Activated CD8-positive, alpha-beta memory T cell treated with anti-CD3 and anti-CD28 coated beads, Interleukin-2, amount 50 U/mL, for 4 hours (primary cell): ENCODE measurements around the gene ZRANB1.
"Not testable (repeated sequence)": the region's sequence is repeated elsewhere in the genome, so short reads cannot be mapped to it uniquely, and the experiment has no call there.

Source experiments
- DNase-seq: peaks from one replicate; pipeline ENCODE4 v3.0.0-alpha.2; 2020

ZRANB1 gene

GRCh38 chr10:124941823-124942222, at the start of gene ZRANB1:
TSS of gene ZRANB1 (plus strand) at chr10:124942123. CDS start at chr10:124942494, 371 bp downstream.
- DNase-seq = no peak

DNA sequence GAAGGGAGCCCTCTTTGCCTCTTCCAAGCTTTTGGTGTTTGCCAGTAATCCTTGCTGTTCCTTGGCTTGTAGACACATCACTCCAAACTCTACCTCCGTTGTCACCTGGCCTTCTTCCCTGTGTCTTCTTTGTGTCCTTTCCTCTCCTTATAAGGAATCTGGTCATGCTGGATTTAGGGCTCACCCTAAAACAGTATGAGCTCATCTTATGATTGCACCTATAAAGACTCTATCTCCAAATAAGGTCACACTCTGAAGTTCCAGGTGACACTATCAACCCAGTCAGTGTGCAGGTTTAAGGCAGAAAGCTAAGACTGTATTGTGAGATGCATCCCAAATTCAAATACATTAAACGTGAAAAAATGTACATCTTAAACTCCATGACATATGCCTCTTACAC, 49.0 kb upstream of the ZRANB1 start:
- no peak for DNase-seq

- no peak for DNase-seq
These were observed 47.2 kb upstream of the ZRANB1 start for GRCh38 chr10:124894569-124895215.

GRCh38 chr10:124896751-124897150, 45.2 kb upstream of the ZRANB1 start:
- no peak for DNase-seq

- no peak for DNase-seq
These were observed 43.5 kb upstream of the ZRANB1 start for GRCh38 chr10:124898471-124898870.

GRCh38 chr10:124899151-124899550, 42.8 kb upstream of the ZRANB1 start:
- DNase-seq = no peak

GRCh38 chr10:124902462-124902861, 39.5 kb upstream of the ZRANB1 start:
- DNase-seq = no peak

DNA sequence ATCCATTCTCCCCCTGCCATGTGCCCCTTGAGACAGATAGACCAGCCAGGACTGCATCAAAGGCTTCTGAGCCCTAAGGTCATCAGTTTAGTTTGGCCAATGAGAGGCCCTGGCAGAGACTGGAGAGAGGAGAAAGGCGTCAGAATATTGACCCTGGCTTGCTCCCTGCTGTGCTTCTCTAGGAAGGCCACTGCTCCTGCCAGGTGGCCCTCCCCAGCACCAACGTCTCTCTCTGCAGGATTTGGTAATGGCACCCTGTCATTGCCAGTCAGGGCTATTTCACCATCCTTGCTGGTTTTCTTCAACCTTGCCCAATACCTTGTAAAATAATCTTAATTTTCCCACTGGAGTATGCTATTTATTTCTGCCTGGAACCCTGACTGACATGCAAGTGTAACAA, 38.8 kb upstream of the ZRANB1 start:
- DNase-seq = no peak

GRCh38 chr10:124904796-124905195, 37.1 kb upstream of the ZRANB1 start:
- no peak for DNase-seq

GRCh38 chr10:124906551-124907001, 35.3 kb upstream of the ZRANB1 start:
- DNase-seq = no peak

DNA sequence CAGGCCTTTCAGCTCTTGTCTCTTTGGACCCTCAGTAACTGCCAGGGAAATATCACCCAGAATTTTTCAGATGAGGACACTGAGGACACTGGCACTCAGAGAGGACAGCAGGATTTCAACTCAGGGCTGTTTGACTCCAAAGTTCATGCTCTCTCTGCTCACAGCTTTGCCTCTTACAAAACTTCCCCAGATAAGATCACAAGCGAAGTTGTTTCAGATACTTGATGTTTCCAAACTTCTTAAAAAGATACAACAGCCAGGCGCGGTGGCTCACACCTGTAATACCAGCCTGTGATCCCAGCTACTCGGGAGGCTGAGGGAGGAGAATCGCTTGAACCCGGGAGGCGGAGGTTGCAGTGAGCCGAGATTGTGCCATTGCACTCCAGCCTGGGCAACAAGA, 32.4 kb upstream of the ZRANB1 start:
- no peak for DNase-seq

DNA sequence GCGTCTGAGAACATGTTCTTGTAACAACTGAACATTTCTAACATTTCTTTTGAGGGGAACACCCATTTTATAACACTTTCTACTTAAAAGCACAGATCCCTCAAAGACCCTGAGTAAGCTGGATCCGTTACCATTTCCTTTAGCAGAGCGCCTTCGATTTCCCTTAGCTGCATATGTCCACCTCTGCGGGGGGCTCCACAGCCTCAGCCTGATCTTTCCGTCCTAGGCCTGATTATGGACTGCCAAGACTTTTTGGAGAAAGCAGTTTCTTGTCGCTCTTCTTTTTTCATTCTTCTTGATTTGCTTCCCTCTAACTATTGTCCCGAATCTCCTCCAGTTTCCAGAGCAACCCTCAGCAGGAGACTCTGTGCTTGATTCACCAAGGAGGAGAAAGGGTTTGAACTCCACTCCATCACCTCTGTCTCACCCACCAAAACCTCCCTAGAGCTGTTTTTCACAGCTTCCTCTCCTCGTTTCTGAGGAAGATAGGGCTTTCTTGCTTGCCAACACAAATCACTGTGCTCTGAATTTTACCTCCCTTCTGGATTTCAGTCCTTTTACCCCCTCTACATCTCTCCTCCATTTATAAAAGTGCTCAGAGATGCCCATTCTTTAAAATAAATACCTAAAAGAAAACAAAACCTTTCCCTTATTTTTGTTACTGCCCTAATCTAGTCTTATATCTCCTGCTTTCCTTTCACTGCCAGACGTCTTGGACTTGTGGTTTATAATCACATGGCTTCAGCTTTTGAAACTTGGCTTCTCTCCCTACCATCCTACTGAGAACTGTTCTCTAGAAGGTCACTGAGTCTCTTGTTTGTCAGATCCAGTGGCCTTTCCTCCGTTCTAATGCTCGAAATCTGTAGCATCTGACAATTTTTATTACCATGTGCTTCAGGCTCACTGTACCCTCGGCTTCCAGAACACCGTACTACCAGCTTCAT, 30.5 kb upstream of the ZRANB1 start:
- no peak for DNase-seq

DNA sequence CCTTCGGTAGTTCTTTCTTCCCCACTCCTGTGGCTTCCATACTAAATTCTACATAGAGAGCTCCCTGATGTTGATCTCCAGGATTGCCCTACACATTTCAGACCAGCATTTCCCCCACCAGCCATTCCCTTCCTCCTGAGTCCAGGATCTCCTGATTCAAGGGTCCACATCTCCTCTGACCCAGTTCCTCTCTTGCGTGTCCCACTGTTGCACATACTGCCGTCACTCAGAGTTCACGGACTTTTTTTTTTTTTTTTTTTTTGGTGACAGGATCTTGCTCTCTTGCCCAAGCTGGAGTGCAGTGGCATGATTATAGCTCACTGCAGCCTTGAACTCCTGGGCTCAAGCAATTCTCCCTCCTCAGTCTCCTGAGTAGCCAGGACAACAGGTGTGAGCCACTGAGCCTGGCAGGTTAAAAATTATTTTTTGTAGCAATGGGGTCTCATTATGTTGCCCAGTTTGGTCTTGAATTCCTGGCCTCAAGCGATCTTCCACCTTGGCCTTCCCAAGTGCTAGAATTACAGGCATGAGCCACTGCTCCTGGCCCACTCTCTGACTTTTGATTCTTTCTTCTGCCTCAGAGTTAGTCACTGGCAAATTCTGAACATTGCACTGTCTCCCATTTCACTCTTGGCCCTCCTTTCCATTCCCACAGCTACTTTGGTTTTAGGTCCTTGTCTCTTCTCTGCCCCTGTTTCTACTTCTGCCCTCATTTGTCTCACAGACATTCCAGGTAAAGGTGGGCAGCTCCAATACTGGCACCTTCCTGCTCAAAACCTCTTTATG, 29.6 kb upstream of the ZRANB1 start:
- no peak for DNase-seq

GRCh38 chr10:124913167-124913566, 28.8 kb upstream of the ZRANB1 start:
- no peak for DNase-seq

- DNase-seq = not testable (repeated sequence)
These were observed 27.5 kb upstream of the ZRANB1 start for GRCh38 chr10:124914398-124914797.

DNA sequence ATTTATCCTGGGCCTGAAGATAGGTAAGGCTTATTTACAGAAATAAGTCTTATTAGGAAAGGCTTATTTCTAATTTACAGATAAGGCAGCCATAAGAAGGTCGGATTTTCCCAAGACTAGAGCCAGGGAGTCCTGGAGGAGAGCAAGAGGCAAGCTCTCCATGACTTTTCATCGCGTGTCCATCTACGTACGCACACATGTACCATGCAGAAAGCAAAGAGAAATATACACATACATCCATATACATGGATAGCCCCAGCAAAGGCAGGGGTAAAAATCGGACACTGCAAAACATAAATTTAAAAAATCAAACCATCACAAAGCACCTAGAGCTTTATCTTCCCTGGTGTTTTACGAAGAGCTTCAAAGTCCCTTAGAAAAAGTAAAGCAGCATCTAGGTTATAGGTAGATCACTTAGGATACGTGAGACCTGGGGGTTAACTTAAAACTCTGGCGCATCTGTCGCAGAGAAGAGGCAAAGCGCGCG, 25.8 kb upstream of the ZRANB1 start:
- no peak for DNase-seq

- peak; percentile 98 for DNase-seq
These were observed 25.1 kb upstream of the ZRANB1 start for GRCh38 chr10:124916585-124917427.

GRCh38 chr10:124917428-124918190, 24.3 kb upstream of the ZRANB1 start:
- DNase-seq = peak; percentile 39

DNA sequence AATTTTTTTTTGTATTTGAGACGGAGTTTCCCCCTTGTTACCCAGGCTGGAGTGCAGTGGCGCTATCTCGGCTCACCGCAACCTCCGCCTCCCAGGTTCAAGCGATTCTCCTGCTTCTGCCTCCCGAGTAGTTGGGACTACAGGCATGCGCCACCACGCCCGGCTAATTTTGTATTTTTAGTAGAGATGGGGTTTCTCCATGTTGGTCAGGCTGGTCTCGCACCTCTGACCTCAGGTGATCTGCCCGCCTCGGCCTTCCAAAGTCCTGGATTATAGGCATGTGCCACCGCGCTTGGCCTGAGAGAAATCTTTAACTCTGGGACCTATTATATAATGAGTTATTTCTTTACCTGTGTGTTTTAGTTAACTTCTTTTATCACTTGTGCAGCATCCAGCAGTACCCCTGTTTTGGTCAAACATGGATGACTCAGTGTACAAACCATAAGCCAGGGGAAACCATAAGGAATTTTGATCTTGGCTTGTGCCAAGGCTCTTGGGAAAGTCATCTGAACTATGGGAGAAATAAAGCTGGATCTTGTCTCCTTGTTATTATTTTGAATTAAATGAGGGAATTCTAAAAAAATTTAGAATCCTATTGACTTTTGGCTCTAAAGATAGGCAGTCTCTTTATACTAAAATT, 23.6 kb upstream of the ZRANB1 start:
- DNase-seq = no peak

GRCh38 chr10:124918906-124919305, 23.0 kb upstream of the ZRANB1 start:
- no peak for DNase-seq

DNA sequence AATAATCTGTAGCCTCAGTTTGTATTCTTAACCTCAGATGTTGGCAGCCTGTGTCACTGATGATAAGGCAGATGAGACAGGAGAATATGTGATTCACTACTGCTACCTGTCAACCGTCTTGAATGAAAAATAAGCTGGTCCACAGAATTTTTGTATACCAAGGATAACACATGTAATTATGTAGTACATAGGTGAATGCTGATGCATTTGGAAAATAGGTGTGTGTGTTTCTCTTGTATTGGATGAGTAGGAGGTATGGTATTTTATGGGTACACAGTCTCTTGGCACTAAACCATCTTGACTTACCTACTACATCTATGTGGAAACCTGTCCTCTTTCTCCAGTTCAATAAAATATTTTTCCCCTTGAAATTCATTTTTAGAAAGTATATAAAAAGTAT, 20.7 kb upstream of the ZRANB1 start:
- DNase-seq = no peak
